Ovary (tissue), 9 donors: Measurements from ENCODE around the gene GOLGB1. TPM values are rescaled to one million over a fixed set of nuclear protein-coding genes. Genes with fewer than 3 reads are reported as not detected.

Experiments used
- DNase-seq, 5 donors: peaks; one replicate each; pipeline ENCODE4 v3.0.0-alpha.2; 2019 to 2020
- H3K27ac ChIP-seq, 2 donors: fragments of 200-600 bp; one replicate each; pipeline versions ENCODE4 v1.5.1 to v1.8.0; 2019 to 2022
- H3K27me3 ChIP-seq: fragments of 200-600 bp; one replicate; pipeline ENCODE4 v1.8.0; 2022
- H3K36me3 ChIP-seq: fragments of 200-600 bp; sonication (generic); one replicate; pipeline ENCODE4 v1.5.1; 2019
- H3K4me1 ChIP-seq: one replicate; pipeline ENCODE4 v1.8.1; 2013; ENCODE audit warnings: mild to moderate bottlenecking, moderate library complexity; ENCODE audit not compliant: insufficient read depth
- H3K4me3 ChIP-seq: fragments of 200-600 bp; sonication (generic); one replicate; pipeline ENCODE4 v1.5.1; 2017
- H3K9me3 ChIP-seq, 2 donors: fragments of 200-600 bp in 1 of 2; sonication (generic) in 1 of 2; one replicate each; pipeline versions ENCODE4 v1.5.1 to v1.8.1; 2013 to 2019; ENCODE audit warnings: mild to moderate bottlenecking in 1 of 2, moderate library complexity in 1 of 2
- CTCF ChIP-seq, 3 donors: fragments of 450-650 bp in 2 of 3; fragments of 200-600 bp in 1 of 3; IDR thresholded peaks; one replicate each; pipeline versions ENCODE4 v1.5.1 to v1.8.0; 2016 to 2022; ENCODE audit warnings: antibody characterized with exemption in 3 of 3, mild to moderate bottlenecking in 1 of 3
- EP300 ChIP-seq: sonication (generic); formaldehyde crosslinking; IDR thresholded peaks from one replicate; pipeline ENCODE4 v1.6.1; 2017; ENCODE audit warnings: antibody characterized with exemption
- POLR2A ChIP-seq: fragments of 450-650 bp; IDR thresholded peaks from one replicate; pipeline ENCODE4 v1.6.1; 2017; ENCODE audit warnings: antibody characterized with exemption, mild to moderate bottlenecking, moderate library complexity
- whole genome bisulfite sequencing, 3 donors: extraction: QIAGEN DNeasy Blood & Tissue Kit in 1 of 3; methylation state at CpG; one replicate each; pipeline versions ENCODE4 v1.1.5 to v1.1.7; 2013 to 2017; 5-methylcytosine and 5-hydroxymethylcytosine counted together
- intact Hi-C, 4 donors: fragments of 100-400 bp; cut with DNase I; formaldehyde crosslinking; loops; one replicate each; pipeline versions ENCODE4 v1.11.0 to v1.15.1; 2022 to 2023
- polyA plus RNA-seq, 2 donors: library from polyadenylated mRNA; stranded (reverse); fragments of 200-250 nt in 1 of 2; fragments of 350-450 nt in 1 of 2; fragmentation: Illumina TruSeq in 1 of 2; extraction: RNeasy Lipid Tissue Mini Kit (QIAGEN cat#74804) in 1 of 2; gene quantifications; one replicate each; pipeline ENCODE4 v1.2.3, GENCODE V29; 2013 to 2014
- total RNA-seq, 7 donors: library from RNA; depleted of rRNA in 2 of 7; stranded (reverse); fragments of >200 nt in 2 of 7; fragmentation: NEBNext Ultra II Directional in 3 of 7; extraction: Animal tissue kit (Norgen Biotek cat#: 25700) in 3 of 7; gene quantifications; one replicate each; pipeline versions ENCODE4 v1.1.0 to v1.2.4, GENCODE V29; 2016 to 2023
- donor health status: DM: no; HTN: no; CAD: no; lungs with moderate emphysema.
- donor health status: DM: no; HTN: no; CAD: no.
- donor health status: Bipolar disorder and iron deficiency.
- donor health status: DM: yes; HTN: yes; CAD: no.
- donor health status: DM: no; HTN: no; CAD: no.
- donor health status: DM: yes; HTN: yes; CAD: no.

The GOLGB1 gene
- total and polyA plus RNA-seq, 9 donors = 18.9 to 70.5 (median 50.2) TPM

GRCh38 chr3:121703973-121704372 lies 45.6 kb downstream of the GOLGB1 start:
- Histone ChIP-seq H3K27me3 (no peaks in the 10 kb centered on the region), H3K4me1 (no peaks in the 10 kb centered on the region), H3K4me3 (no peak overlapping the region), H3K27ac (no peak overlapping the region), H3K9me3 (no peaks in the 10 kb centered on the region), H3K36me3 (no peaks in the 10 kb centered on the region)
- no peak for DNase-seq
- 97% methylated on average over 5 of the region's 5 CpGs for WGBS, 3 donors
- intact Hi-C loops = no loop called here
- TF ChIP-seq EP300 (no peak), POLR2A (no peak), CTCF (IDR thresholded peaks at IDR 0.05) (no peak)

GRCh38 chr3:121698901-121699300 lies 50.6 kb downstream of the GOLGB1 start:
- peaks cover 1% of the 10 kb centered on the region for H3K4me1 ChIP-seq
- DNase-seq = peak in 3 of 5 donors; percentile 19 to 56 (median 30)
- H3K4me3 ChIP-seq = no peak overlapping the region
- H3K36me3 ChIP-seq = no peaks in the 10 kb centered on the region
- no peak overlapping the region for H3K27ac ChIP-seq
- no peaks in the 10 kb centered on the region for H3K9me3 ChIP-seq
- TF ChIP-seq POLR2A (no peak), CTCF (IDR thresholded peaks at IDR 0.05) (no peak), EP300 (no peak)
- no peaks in the 10 kb centered on the region for H3K27me3 ChIP-seq
- intact Hi-C loops = no loop called here

GRCh38 chr3:121698476-121698875 lies 51.1 kb downstream of the GOLGB1 start:
- intact Hi-C loops = no loop called here
- H3K27me3 ChIP-seq = no peaks in the 10 kb centered on the region
- no peak overlapping the region for H3K27ac ChIP-seq
- H3K4me1 ChIP-seq = peaks cover 1% of the 10 kb centered on the region
- H3K36me3 ChIP-seq = no peaks in the 10 kb centered on the region
- DNase-seq = no peak
- no peaks in the 10 kb centered on the region for H3K9me3 ChIP-seq
- no peak overlapping the region for H3K4me3 ChIP-seq
- TF ChIP-seq CTCF (IDR thresholded peaks at IDR 0.05) (no peak), EP300 (no peak), POLR2A (no peak)
- 54 to 61% (median 58%) methylated on average over 1 of the region's 1 CpG for WGBS, 3 donors

GRCh38 chr3:121696186-121696585 lies 53.4 kb downstream of the GOLGB1 start:
- Histone ChIP-seq H3K27me3 (no peaks in the 10 kb centered on the region), H3K4me3 (no peak overlapping the region), H3K27ac (no peak overlapping the region), H3K4me1 (peaks cover 1% of the 10 kb centered on the region), H3K9me3 (no peaks in the 10 kb centered on the region), H3K36me3 (no peaks in the 10 kb centered on the region)
- TF ChIP-seq POLR2A = no peak
- TF ChIP-seq CTCF (IDR thresholded peaks at IDR 0.05) = no peak
- TF ChIP-seq EP300 = no peak
- intact Hi-C loops = no loop called here
- 73 to 81% (median 73%) methylated on average over 3 of the region's 3 CpGs for WGBS, 3 donors
- no peak for DNase-seq
